NCI-H526 treated with DMSO at 0.1 percent for 48 hours (cell line): ENCODE measurements around the gene ULBP3.

Experiments used
- DNase-seq: peaks from one replicate; lab custom pipeline; 2025; lab: John Stamatoyannopoulos, UW

The ULBP3 gene

DNA sequence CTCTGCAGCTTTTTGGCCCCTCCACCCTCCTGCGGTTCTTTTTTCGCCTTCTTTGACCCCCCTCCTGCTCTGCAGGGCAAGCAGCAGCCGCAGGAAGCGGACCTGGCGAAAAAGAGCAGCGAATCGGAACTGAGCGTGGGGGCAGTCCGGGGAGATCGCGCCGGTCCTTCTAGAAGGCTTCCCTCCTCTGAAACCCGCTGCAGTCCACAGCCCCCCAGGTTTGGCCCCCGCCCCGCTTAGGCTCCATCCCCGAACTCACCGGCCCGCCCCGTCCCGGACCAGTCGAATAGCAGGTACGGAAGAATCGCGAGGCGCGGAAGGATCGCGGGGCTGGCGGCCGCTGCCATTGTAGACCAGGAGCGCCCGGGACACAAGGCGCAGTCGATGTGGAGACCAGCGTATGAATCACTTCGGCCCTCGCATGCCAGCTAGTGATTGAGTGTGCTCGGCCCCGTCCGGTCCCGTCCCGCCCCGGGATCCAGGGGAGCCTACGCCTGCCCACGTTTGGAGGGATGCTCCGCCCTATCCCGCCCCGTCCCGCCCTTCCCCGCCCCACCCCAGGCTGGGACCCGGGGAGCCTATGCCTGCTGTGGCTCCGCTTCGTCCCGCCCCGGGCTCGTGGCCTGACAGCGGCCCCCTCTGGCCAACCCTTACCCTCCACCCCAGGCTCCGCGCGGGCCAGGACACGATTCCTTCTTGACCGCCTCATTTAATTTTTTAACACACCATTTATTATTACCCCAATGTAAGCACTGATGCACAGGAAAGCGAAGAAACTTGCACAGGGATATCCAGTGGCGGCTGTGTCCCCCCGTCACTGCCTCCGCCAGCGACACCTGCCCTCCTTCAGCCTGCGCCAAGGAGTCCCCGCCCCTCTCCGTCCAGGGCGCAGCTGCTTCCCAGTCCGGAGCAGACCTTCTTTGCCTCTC is at the start of gene ULBP3:
ULBP3 (minus strand) TSS at position 402 of the 929 bp plus-strand sequence; CDS start at position 347, 55 bp downstream.
- DNase-seq, result peak; percentile 71

GRCh38 chr6:150118627-150119026 is 49.7 kb upstream of the ULBP3 start:
- no peak for DNase-seq

- no peak for DNase-seq
Measured at GRCh38 chr6:150118203-150118602, 49.3 kb upstream of the ULBP3 start.

GRCh38 chr6:150116200-150116800 is 47.4 kb upstream of the ULBP3 start:
- no peak for DNase-seq

DNA sequence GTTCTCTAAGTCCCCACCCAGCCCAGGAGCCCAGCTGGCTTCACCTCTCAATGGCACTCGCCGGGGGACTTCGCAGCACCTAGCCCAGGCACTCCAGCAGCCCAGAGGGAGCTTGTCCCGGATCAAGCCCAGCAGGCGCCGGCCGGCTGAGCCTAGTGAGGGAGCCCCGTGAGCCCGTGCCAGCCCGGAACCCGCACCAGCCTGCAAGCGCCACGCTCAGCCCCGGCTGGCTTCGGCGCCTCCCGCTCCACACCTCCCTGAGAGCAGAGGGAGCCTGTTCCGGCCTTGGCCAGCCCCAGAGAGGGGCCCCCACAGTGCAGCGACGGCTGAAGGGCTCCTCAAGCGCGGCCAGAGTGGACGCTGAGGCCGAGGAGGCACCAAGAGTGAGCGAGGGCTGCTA is 46.8 kb upstream of the ULBP3 start:
- DNase-seq, result no peak

DNA sequence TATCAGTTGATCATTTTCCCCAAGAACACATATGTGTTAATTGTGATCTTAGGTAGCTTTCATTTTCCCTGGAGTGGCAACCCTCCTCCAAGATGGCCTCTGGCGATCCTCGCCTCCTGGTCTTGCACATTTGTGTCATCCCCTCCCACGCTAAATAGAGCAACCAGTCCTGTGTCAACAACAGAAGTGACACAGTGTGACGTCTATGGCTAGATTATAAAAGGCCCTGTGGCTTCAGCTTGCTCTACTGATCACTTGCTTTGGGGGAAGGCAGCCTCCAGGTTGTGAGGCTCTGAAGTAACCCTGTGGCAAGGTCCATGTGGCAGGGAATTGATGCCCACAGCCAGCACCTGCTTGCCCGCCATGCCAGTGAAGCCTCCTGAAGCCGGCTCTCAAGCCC is 43.3 kb upstream of the ULBP3 start:
- DNase-seq, result no peak

DNA sequence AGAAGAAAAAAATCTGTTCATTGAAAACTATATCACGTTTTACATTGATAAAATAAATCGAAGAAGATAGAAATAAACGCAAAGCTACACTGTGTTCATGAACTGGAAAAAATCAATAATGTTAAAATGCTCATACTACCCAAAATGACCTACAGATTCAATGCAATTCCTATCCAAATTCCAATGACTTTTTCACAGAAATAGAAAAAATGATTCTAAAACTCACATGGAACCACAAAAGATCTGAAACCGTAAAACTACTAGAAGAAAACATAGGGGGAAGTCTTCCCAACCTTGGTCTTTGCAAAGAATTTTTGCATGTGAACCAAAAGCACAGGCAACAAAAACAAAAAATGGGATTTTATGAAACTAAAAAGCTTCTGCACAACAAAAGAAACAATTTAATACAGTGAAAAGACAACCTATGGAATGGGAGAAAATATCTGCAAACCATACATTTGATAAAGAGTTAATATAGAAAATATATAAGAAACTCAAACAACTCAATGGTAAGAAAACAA is 33.9 kb upstream of the ULBP3 start:
- no peak for DNase-seq

GRCh38 chr6:150100745-150101144 is 31.8 kb upstream of the ULBP3 start:
- DNase-seq, result no peak

- DNase-seq, result no peak
Measured at GRCh38 chr6:150099953-150100352, 31.0 kb upstream of the ULBP3 start.

- no peak for DNase-seq
Measured at GRCh38 chr6:150099546-150099945, 30.6 kb upstream of the ULBP3 start.

GRCh38 chr6:150098155-150098554 is 29.2 kb upstream of the ULBP3 start:
- no peak for DNase-seq

DNA sequence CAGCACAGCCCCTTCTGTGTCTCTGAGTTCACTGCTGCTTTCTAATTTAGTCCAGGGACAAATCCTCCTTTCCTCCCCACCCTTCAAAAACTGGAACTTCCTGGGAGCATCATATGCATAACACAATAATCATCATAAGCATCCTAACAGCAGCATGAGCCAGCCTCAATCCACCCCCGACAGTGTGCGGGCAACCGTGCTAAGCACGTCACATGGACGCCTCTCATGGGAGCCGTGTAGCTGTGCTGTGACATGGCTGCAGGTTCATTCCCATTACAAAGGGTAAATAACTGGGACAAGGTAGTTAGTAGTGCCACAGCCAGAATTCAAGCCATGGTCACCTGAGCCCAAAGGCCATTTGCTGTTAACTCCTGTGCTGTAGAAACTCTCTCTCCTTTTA is 24.5 kb upstream of the ULBP3 start:
- DNase-seq, result no peak

GRCh38 chr6:150091476-150091875 is 22.6 kb upstream of the ULBP3 start:
- peak; percentile 3 for DNase-seq

GRCh38 chr6:150090328-150090727 is 21.4 kb upstream of the ULBP3 start:
- DNase-seq, result no peak

DNA sequence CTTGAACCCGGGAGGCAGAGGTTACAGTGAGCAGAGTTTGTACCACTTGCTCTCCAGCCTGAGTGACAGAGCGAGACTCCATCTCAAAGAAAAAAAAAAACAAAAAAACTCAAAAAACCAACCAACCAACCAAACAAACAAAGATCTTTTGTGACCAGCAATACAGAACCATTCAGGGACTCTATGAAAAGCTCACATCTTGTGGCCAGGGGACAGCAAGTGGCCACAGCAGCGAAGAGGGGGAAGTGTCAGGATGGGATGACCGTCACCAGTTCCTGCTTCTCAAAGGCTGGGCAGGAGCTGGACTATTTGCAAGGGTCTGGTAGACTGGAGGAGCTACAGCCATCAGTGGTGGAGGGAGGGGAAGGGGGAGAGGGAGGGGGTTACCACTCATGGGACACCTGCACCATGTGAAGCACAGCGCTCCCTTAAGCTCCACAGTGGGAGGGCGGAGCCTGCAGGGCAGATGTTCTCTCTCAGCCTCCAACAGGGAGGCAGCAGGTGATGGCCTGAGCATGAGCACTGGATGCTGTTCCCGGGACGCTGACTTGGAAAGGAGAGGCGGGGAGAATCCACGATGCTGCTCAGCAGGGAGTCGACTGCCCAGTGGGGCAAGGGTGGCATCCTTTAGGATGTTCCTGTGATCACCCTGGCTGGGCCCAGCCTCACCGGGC is 19.7 kb upstream of the ULBP3 start:
- DNase-seq, result no peak

- no peak for DNase-seq
Measured at GRCh38 chr6:150087336-150087735, 18.4 kb upstream of the ULBP3 start.

DNA sequence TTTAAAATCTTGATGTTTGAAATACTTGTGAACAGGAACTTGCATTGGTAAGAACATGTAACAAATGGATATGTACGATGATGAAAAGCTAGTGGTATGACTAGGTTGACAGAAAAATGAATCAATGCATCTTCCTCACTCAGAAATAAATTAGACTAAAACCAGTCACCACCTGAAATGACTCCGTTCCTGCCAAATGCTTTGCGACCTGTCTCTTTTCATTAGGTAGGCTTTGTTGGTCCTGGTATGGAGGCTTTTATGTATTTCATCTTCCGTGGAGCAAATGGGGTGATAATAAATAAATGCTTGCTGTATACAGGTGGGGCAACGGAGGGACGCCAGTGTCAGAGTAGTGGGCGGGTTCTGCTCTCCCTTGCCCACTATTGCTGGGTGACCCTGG is 17.1 kb upstream of the ULBP3 start:
- DNase-seq, result no peak

DNA sequence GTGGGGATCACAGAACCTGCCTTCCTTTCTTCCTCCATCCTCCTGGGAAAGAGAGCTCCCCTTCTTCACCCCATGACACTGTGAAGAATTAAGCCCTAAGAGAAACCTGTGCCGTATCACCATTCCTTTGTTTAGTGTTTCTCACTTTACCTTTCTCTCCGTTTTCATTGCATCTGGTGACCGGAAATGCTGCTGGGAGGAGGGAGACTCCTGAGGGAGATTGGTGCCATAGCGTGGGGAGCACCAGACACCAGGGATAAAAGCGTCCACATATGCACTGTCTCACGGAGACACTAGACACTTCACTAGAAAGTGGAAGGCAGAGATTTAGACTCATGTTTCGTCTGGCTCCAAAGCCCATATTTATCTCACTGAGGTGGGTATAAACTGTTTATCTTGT is 15.5 kb upstream of the ULBP3 start:
- no peak for DNase-seq

GRCh38 chr6:150083839-150084238 is 14.9 kb upstream of the ULBP3 start:
- DNase-seq, result no peak

DNA sequence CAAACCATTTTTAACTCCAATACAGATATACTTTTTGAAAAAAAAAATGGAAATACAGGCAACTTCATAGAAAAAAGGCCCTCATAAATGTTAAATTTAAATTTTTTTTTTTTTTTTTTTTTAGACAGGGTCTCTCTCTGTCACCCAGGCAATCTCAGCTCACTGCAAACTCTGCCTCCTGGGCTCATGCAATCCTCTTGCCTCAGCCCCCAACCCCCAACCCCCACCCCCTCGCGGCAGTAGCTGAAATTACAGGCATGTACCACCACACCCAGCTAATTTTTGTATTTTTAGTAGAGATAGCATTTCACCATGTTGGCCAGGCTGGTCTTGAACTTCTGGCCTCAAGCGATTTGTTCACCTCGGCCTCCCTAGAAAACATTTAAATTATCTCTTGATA is 12.8 kb upstream of the ULBP3 start:
- DNase-seq, result no peak

DNA sequence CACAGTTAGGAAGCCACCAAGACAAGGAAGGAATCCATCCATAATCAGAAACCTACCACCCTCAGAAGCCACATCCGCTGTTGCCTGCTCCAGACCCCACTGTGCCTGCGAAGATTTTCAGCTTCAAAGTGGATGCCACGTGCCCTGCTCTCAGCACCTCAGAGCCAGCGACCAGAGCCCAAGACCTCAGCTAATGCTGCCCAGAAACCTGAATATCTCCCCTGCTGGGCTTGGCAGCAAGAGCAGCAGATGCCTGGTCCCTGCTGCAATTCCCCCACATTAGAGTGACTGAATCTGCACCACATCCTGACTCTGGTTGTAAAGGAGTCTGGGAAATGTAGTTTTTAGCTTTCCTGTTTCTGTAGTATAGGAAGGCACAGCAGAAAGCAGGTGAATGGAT is 10.7 kb upstream of the ULBP3 start:
- no peak for DNase-seq

DNA sequence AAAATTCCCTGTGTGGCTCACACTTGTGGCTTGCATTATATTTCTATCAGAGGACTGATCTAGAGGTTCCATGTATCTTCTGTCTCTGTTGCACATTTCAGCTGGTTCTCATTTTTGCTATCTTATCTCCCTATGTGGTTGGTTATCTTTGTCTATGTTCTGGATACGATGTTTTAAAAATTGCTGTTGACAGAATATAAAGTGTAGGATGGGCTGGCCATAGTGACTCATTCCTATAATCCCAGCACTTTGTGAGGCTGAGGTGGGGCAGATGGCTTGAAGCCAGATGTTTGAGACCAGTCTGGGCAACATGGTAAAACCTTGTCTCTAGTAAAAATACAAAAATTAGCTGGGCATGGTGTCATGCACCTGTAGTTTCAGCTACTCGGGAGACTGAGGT is 9.9 kb upstream of the ULBP3 start:
- DNase-seq, result no peak
